Measurements from ENCODE around the gene LYSMD3. TPM values are rescaled to one million over a fixed set of nuclear protein-coding genes. Genes with fewer than 3 reads are reported as not detected.
A peak's percentile ranks its signal among the peaks of the same experiment; 100 is the strongest.

LYSMD3 gene
- total RNA-seq, 2 experiments from 2014 or later, result 15.5 to 16.8 TPM

GRCh38 chr5:90494043-90494442, 35.3 kb downstream of the LYSMD3 start:
- Mint-ChIP-seq H3K4me1 (no peaks in the 10 kb centered on the region), H3K36me3 (peaks cover 9% of the 10 kb centered on the region)

GRCh38 chr5:90488791-90489190, 40.6 kb downstream of the LYSMD3 start:
- CTCF ChIA-PET, result interaction anchor here (0.7 kb wide), 1 partner anchor 622 kb away, joined by 3 read pairs; no protein-coding TSS in a partner anchor
- Mint-ChIP-seq H3K9me3 (ENCODE audit: low read depth) (no peaks in the 10 kb centered on the region), H3K27ac (no peak overlapping the region), H3K4me3 (no peak overlapping the region), H3K36me3 (peaks cover 8% of the 10 kb centered on the region), H3K27me3 (no peaks in the 10 kb centered on the region), H3K4me1 (no peaks in the 10 kb centered on the region)
- ATAC-seq (no peak), DNase-seq (no peak)

More at GRCh38 chr5:90494043-90494442, 35.3 kb downstream of the LYSMD3 start:
- H3K27me3 Mint-ChIP-seq, result no peaks in the 10 kb centered on the region
- H3K4me3 Mint-ChIP-seq, result no peak overlapping the region
- no peak for ATAC-seq
- DNase-seq, result no peak
- no peak overlapping the region for H3K27ac Mint-ChIP-seq
- CTCF ChIA-PET, result interaction anchor here (1.0 kb wide), 1 partner anchor 14 kb away, joined by 3 read pairs; no protein-coding TSS in a partner anchor
- no peaks in the 10 kb centered on the region for H3K9me3 Mint-ChIP-seq (ENCODE audit: low read depth)

- peaks cover 7% of the 10 kb centered on the region for H3K36me3 Mint-ChIP-seq
- no peak for ATAC-seq
- no peaks in the 10 kb centered on the region for H3K27me3 Mint-ChIP-seq
- no peak for DNase-seq
- H3K4me3 Mint-ChIP-seq, result no peak overlapping the region
- peaks cover 2% of the 10 kb centered on the region for H3K4me1 Mint-ChIP-seq
- H3K27ac Mint-ChIP-seq, result no peak overlapping the region
- CTCF ChIA-PET, result no interaction called here
- no peaks in the 10 kb centered on the region for H3K9me3 Mint-ChIP-seq (ENCODE audit: low read depth)
Measured at GRCh38 chr5:90484540-90484939, 44.8 kb downstream of the LYSMD3 start.

- ATAC-seq (no peak), DNase-seq (no peak)
- Mint-ChIP-seq H3K4me3 (no peak overlapping the region), H3K27me3 (no peaks in the 10 kb centered on the region), H3K4me1 (peaks cover 3% of the 10 kb centered on the region), H3K9me3 (ENCODE audit: low read depth) (no peaks in the 10 kb centered on the region), H3K36me3 (peaks cover 7% of the 10 kb centered on the region), H3K27ac (no peak overlapping the region)
- CTCF ChIA-PET, result no interaction called here
Measured at GRCh38 chr5:90483206-90483605, 46.2 kb downstream of the LYSMD3 start.

GRCh38 chr5:90480699-90481098, 48.7 kb downstream of the LYSMD3 start:
- H3K36me3 Mint-ChIP-seq, result peaks cover 2% of the 10 kb centered on the region

GRCh38 chr5:90479611-90480385, 49.6 kb downstream of the LYSMD3 start:
- Mint-ChIP-seq H3K9me3 (ENCODE audit: low read depth) (no peaks in the 10 kb centered on the region), H3K27me3 (no peaks in the 10 kb centered on the region), H3K36me3 (peaks cover 2% of the 10 kb centered on the region), H3K27ac (no peak overlapping the region), H3K4me3 (no peak overlapping the region), H3K4me1 (peaks cover 24% of the 10 kb centered on the region)
- CTCF ChIA-PET, result no interaction called here
- DNase-seq (no peak), ATAC-seq (no peak)

More at GRCh38 chr5:90480699-90481098, 48.7 kb downstream of the LYSMD3 start:
- peaks cover 17% of the 10 kb centered on the region for H3K4me1 Mint-ChIP-seq
- no peak overlapping the region for H3K4me3 Mint-ChIP-seq
- CTCF ChIA-PET, result no interaction called here
- H3K27ac Mint-ChIP-seq, result no peak overlapping the region
- no peaks in the 10 kb centered on the region for H3K9me3 Mint-ChIP-seq (ENCODE audit: low read depth)
- no peaks in the 10 kb centered on the region for H3K27me3 Mint-ChIP-seq
- no peak for DNase-seq
- ATAC-seq, result no peak

GRCh38 chr5:90477621-90478215, 51.7 kb downstream of the LYSMD3 start:
- H3K4me1 Mint-ChIP-seq, result peaks cover 32% of the 10 kb centered on the region
- ATAC-seq (no peak), DNase-seq (no peak)
- peaks cover 2% of the 10 kb centered on the region for H3K36me3 Mint-ChIP-seq
- no peak overlapping the region for H3K4me3 Mint-ChIP-seq
- no peaks in the 10 kb centered on the region for H3K9me3 Mint-ChIP-seq (ENCODE audit: low read depth)
- no peak overlapping the region for H3K27ac Mint-ChIP-seq
- H3K27me3 Mint-ChIP-seq, result no peaks in the 10 kb centered on the region
- CTCF ChIA-PET, result interaction anchor here (1.0 to 1.3 kb wide), 2 partner anchors 37 to 52 kb away, joined by 3 to 5 read pairs; partner anchors contain the start of gene LYSMD3

GRCh38 chr5:90477073-90477472, 52.3 kb downstream of the LYSMD3 start:
- Mint-ChIP-seq H3K9me3 (ENCODE audit: low read depth) (no peaks in the 10 kb centered on the region), H3K36me3 (peaks cover 2% of the 10 kb centered on the region), H3K4me1 (peaks cover 35% of the 10 kb centered on the region), H3K27me3 (no peaks in the 10 kb centered on the region), H3K4me3 (no peak overlapping the region), H3K27ac (peak overlapping the region; percentile 3)
- no peak for DNase-seq
- CTCF ChIA-PET, result interaction anchor here (0.9 to 1.1 kb wide), 3 partner anchors 20 to 38 kb away, joined by 3 to 5 read pairs (median 3); no protein-coding TSS in a partner anchor
- ATAC-seq, result no peak

- DNase-seq, result no peak
- Mint-ChIP-seq H3K27ac (no peak overlapping the region), H3K9me3 (ENCODE audit: low read depth) (no peaks in the 10 kb centered on the region), H3K36me3 (peaks cover 2% of the 10 kb centered on the region), H3K27me3 (no peaks in the 10 kb centered on the region), H3K4me3 (no peak overlapping the region), H3K4me1 (peaks cover 35% of the 10 kb centered on the region)
- no peak for ATAC-seq
- CTCF ChIA-PET, result interaction anchor here (0.6 to 1.5 kb wide), 5 partner anchors 20 to 37 kb away, joined by 3 read pairs; no protein-coding TSS in a partner anchor
Measured at GRCh38 chr5:90476391-90476790, 53.0 kb downstream of the LYSMD3 start.

GRCh38 chr5:90475436-90475980, 53.9 kb downstream of the LYSMD3 start:
- ATAC-seq (no peak), DNase-seq (no peak)
- CTCF ChIA-PET, result interaction anchor here (1.1 to 1.5 kb wide), 3 partner anchors 11 to 36 kb away, joined by 3 to 5 read pairs (median 3); no protein-coding TSS in a partner anchor
- Mint-ChIP-seq H3K9me3 (ENCODE audit: low read depth) (no peaks in the 10 kb centered on the region), H3K4me3 (peak overlapping the region; percentile 90), H3K27ac (no peak overlapping the region), H3K36me3 (peaks cover 4% of the 10 kb centered on the region), H3K27me3 (no peaks in the 10 kb centered on the region), H3K4me1 (peaks cover 35% of the 10 kb centered on the region)

- H3K9me3 Mint-ChIP-seq (ENCODE audit: low read depth), result no peaks in the 10 kb centered on the region
- H3K36me3 Mint-ChIP-seq, result peaks cover 13% of the 10 kb centered on the region
- H3K4me3 Mint-ChIP-seq, result peak within 1 kb of the TSS; percentile 90
- H3K27me3 Mint-ChIP-seq, result no peaks in the 10 kb centered on the region
- CTCF ChIA-PET, result interaction anchor here (1.0 to 1.3 kb wide), 8 partner anchors 12 to 74 kb away, joined by 3 to 8 read pairs (median 4); partner anchors contain the start of gene LYSMD3
- H3K27ac Mint-ChIP-seq, result peak within 1 kb of the TSS; percentile 86
- DNase-seq (peak; percentile 96), ATAC-seq (peak; percentile 86)
- H3K4me1 Mint-ChIP-seq, result peaks cover 33% of the 10 kb centered on the region
Measured at GRCh38 chr5:90474235-90475107, 54.9 kb downstream of the LYSMD3 start, which contains the start of the genes MBLAC2 and POLR3G. MBLAC2 (minus strand) TSS chr5:90474771; CDS start chr5:90474292, 479 bp downstream. POLR3G (plus strand) TSS chr5:90474864; CDS start chr5:90485568, 10,704 bp downstream.

- no peaks in the 10 kb centered on the region for H3K27me3 Mint-ChIP-seq
- no peaks in the 10 kb centered on the region for H3K9me3 Mint-ChIP-seq (ENCODE audit: low read depth)
- ATAC-seq (peak; percentile 9), DNase-seq (no peak)
- peaks cover 19% of the 10 kb centered on the region for H3K36me3 Mint-ChIP-seq
- peak overlapping the region; percentile 86 for H3K27ac Mint-ChIP-seq
- CTCF ChIA-PET, result interaction anchor here (1.0 to 1.4 kb wide), 7 partner anchors 10 to 55 kb away, joined by 3 to 8 read pairs (median 4); partner anchors contain the start of gene LYSMD3
- peak overlapping the region; percentile 90 for H3K4me3 Mint-ChIP-seq
- H3K4me1 Mint-ChIP-seq, result peaks cover 32% of the 10 kb centered on the region
Measured at GRCh38 chr5:90473396-90474234, 55.8 kb downstream of the LYSMD3 start.

Data from activated CD8-positive, alpha-beta memory T cell treated with anti-CD3 and anti-CD28 coated beads, Interleukin-2, amount 10 ng/mL, durations not matched to agents 7 days and 5 days (primary cell).